ENCODE measurements around the gene SEMA3F.

The SEMA3F gene

DNA sequence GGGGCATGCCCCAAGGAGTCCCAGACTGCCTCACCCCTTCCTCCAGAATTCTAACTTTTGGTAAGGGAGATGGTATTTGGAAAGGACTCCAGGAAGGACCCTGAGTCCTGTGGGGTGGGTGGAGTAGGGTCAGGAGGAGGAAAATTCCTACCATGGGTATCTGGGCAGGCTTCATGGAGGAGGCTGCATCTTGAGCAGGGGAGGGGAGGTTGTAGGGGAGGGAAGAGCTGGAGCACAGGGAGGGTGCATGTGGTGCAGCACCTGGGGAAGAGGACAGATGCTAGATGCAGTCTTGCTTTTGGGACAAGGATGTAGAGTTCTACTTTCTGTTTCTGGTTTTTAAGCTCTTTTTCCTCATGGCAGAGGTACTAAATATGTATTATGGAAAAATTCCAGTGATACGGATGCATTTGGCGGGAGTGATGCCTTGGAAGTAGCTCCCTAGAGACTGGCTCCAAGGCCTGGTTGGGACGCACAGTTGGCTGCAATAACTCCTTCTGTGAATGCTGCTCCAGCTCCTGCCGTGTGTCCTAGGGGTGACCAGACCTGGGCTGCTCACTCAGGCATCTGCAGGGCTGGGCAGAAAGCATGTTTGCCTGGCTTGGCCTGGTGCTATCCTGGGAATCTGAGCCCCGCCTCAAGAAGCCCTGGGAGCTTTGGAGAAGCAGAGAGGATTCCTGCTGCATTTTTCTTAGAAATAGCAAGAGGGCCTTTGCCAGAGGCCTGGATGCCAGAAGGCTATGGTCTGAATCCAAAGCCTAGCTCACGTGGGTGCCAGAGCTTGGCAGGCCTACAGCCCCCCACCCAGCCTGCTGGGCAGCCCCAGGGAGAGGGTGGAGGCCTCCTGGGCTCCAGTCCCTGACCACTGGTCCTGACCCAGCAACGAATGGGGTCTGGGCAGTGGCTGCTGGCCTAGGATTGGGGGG is 10.1 kb downstream of the SEMA3F start:
- peak in 1 of 2 donors; percentile 87 for DNase-seq (ENCODE audit: low read depth in 2 of 2)
- H3K4me3 ChIP-seq (replicated peaks in 1 of 2; ENCODE audit: low read depth in 2 of 2, low read length in 2 of 2), result no peak overlapping the region
- TF ChIP-seq, protein P1, sequence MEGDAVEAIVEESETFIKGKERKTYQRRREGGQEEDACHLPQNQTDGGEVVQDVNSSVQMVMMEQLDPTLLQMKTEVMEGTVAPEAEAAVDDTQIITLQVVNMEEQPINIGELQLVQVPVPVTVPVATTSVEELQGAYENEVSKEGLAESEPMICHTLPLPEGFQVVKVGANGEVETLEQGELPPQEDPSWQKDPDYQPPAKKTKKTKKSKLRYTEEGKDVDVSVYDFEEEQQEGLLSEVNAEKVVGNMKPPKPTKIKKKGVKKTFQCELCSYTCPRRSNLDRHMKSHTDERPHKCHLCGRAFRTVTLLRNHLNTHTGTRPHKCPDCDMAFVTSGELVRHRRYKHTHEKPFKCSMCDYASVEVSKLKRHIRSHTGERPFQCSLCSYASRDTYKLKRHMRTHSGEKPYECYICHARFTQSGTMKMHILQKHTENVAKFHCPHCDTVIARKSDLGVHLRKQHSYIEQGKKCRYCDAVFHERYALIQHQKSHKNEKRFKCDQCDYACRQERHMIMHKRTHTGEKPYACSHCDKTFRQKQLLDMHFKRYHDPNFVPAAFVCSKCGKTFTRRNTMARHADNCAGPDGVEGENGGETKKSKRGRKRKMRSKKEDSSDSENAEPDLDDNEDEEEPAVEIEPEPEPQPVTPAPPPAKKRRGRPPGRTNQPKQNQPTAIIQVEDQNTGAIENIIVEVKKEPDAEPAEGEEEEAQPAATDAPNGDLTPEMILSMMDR (IDR thresholded peaks at IDR 0.05; ENCODE audit: low read depth, low read length), result no peak

DNA sequence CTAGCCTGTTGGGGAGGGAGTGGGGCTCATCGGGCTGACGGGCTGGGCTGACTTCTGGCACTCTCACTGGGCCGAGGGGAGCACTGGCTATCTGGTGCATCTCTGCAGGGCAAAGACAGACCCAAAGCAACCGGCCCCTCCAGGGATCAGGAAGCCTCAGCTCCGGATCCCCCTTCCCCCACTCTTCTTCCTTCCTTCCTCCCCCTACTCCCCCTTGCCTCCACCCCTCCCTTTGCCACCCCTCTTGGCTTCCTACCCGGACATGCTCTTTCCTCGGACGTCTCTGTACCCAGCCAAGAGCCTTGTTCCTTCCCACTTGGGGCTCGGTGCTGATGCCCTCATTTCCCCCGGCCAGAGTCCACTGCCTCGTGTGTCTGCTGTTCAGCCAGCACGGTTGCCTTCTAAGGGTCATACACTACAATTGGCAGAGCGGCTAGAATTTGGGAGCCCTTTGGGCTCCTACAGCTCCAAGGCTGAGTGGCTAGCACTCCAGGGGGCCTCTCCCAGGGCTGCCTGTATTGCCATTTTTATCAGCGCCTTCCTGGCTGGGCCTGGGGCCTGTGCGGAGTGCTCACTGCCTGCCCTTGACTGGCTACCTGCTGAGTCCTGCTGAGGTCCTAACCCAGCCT is 10.9 kb downstream of the SEMA3F start:
- TF ChIP-seq, protein P1 (IDR thresholded peaks at IDR 0.05; ENCODE audit: low read depth, low read length), result no peak
- H3K4me3 ChIP-seq (replicated peaks in 1 of 2; ENCODE audit: low read depth in 2 of 2, low read length in 2 of 2), result no peak overlapping the region
- peak in 1 of 2 donors; percentile 69 for DNase-seq (ENCODE audit: low read depth in 2 of 2)

DNA sequence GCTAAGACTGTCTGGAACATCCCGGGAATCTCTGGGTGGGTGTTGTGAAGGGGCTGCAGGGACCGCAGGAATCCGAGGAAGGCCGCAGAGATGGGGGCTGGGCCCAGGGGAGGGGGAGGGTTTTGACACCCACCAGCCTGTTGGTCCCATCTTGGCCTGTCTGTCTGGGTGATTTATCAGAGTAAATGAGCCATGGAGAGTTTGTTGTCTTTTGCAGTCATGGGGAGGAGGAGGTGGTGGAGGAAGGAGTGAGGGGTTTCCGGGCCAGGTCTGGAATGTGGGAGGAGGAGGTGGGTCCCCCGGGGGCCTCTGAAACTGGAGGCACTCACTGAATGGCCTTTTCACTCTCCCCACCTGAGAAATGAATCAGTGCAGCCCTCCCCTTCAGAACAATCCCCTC is 11.5 kb downstream of the SEMA3F start:
- H3K4me3 ChIP-seq (replicated peaks in 1 of 2; ENCODE audit: low read depth in 2 of 2, low read length in 2 of 2), result no peak overlapping the region
- TF ChIP-seq, protein P1 (IDR thresholded peaks at IDR 0.05; ENCODE audit: low read depth, low read length), result no peak

DNA sequence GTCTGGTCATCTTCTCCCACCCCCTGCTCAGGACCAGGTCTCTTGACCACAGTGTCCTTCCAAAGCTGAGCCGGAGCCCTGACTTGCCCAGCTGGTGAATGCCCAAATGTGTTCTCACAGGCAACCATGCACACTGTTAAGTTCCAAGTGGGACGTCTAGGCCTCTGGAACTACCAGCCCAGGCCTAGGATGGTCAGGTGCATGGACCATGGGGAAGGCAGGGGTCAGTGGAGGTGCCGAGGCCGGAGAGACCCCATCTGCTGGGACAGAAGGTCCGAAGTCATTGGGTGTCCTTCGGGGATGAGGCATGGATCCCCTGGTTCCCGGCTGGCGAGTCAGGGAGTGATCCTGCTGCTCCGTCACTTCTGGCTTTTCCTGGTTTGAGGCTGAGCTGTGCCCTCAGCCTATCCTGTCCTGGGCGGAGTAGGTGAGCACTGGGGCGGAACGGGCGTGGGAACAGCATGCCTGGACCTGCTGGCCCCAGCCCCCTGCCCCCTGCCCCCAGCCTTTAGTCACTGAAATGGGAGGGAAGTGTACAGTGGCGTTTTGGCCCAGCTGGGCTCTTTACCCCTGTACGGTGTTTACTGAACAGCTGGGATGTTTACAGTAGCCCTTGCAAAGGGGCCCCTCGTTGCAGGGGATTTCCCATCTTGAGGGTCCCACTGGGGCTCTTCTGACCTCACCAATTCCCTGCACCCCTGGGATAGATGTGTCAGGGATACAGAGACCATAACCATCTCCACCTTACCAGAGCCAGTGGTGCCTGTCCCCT is 12.1 kb downstream of the SEMA3F start:
- DNase-seq (ENCODE audit: low read depth in 2 of 2), result no peak
- H3K4me3 ChIP-seq (replicated peaks in 1 of 2; ENCODE audit: low read depth in 2 of 2, low read length in 2 of 2), result no peak overlapping the region
- TF ChIP-seq, protein P1 (IDR thresholded peaks at IDR 0.05; ENCODE audit: low read depth, low read length), result no peak

More for the DNA sequence above, 11.5 kb downstream of the SEMA3F start:
- no peak for DNase-seq (ENCODE audit: low read depth in 2 of 2)

DNA sequence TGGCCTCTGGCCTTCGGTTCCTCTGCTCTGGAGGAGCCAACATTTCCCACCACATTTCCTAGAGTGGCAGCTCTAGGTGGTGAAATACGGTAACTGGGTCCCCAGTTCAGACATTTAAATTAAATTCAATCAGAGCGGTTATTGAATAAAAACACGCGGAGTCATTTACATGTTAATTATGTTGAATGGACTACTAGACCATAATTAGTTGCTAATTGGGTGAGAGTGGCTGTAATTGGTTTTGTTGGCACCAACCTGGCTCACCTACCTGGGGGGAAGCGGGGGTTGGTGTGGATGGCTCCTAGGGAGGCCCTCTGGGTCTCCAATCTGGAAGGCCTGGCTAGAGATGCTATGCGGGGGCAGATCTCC is 12.7 kb downstream of the SEMA3F start:
- DNase-seq (ENCODE audit: low read depth in 2 of 2), result no peak
- H3K4me3 ChIP-seq (replicated peaks in 1 of 2; ENCODE audit: low read depth in 2 of 2, low read length in 2 of 2), result no peak overlapping the region
- TF ChIP-seq, protein P1 (IDR thresholded peaks at IDR 0.05; ENCODE audit: low read depth, low read length), result no peak

DNA sequence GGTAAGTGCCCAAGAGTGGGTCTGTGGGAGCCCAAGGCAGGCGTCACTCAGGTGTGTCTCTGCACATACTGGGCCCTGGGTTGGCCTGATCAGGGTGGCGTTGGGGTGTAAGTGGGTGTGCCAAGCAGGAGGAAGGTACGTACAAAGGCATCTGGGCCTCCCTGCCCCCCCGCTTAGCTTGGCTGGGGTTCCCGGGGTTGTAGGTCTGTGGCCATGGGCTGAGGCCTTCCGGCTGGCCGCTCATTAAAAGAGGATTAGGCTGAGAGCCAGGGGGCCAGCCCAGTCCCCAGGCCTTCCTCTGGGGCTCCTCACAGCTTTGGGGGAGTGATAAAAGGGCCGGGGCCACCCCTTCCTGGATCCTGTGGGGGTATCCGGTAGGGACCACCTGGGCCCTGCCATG is 13.3 kb downstream of the SEMA3F start:
- no peak overlapping the region for H3K4me3 ChIP-seq (replicated peaks in 1 of 2; ENCODE audit: low read depth in 2 of 2, low read length in 2 of 2)
- DNase-seq (ENCODE audit: low read depth in 2 of 2), result no peak
- TF ChIP-seq, protein P1 (IDR thresholded peaks at IDR 0.05; ENCODE audit: low read depth, low read length), result no peak
